HG03558 (cell line): ENCODE measurements around the gene DAPK3.
A peak's percentile ranks its signal among the peaks of the same experiment; 100 is the strongest.
"Not testable (repeated sequence)": the region's sequence is repeated elsewhere in the genome, so short reads cannot be mapped to it uniquely, and the experiment has no call there.

Source experiments
- ATAC-seq: cut with Tn5 transposase; IDR thresholded peaks from one replicate; pipeline ENCODE4 v1.9.1; 2021; ENCODE audit warnings: moderate number of reproducible peaks; ENCODE audit not compliant: unreplicated experiment; ENCODE audit errors: extremely low read depth

DAPK3 gene

GRCh38 chr19:3970808-3971598, at the start of gene DAPK3:
Gene DAPK3, minus strand, starts transcription at chr19:3971099. Its CDS starts 1,364 bp downstream, at chr19:3969735.
- peak; percentile 84 for ATAC-seq

- no peak for ATAC-seq
Observed at GRCh38 chr19:4019578-4019977, 48.7 kb upstream of the DAPK3 start.

DNA sequence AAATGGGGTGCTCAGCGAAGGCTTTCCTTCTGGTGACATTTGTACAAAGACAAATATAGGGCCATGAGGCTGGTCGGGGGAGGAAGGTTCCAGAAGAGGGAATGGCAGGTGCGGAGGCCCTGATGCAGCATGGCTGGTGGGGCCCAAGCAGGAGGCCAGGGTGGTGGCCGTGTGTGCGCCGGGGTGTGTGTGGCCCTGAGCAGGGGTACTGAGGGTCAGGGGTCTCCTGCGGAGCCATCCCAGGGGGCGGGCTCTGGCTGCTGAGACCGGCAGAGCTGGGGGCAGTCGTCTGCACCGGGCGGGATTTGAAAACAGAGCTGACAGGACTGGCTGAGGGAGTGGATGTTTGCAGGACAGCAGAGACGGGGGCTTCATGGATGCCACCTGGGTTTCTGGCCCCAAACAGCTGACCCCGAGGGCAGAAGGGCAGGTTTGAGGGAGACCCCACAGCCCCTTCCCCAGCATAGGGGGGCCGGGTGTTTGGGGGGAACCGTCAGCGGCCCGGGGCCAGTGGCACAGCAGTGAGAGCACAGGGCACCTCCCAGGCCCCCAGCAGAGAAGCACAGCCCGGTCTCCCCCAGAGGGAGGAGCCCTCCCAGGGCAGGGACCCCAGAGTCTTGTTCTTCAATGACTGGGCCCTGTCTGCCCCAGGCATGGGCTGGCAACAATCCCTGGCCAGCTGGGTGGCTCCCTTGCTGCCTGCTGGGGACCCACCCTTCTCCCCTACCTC, 48.0 kb upstream of the DAPK3 start:
- ATAC-seq: no peak

DNA sequence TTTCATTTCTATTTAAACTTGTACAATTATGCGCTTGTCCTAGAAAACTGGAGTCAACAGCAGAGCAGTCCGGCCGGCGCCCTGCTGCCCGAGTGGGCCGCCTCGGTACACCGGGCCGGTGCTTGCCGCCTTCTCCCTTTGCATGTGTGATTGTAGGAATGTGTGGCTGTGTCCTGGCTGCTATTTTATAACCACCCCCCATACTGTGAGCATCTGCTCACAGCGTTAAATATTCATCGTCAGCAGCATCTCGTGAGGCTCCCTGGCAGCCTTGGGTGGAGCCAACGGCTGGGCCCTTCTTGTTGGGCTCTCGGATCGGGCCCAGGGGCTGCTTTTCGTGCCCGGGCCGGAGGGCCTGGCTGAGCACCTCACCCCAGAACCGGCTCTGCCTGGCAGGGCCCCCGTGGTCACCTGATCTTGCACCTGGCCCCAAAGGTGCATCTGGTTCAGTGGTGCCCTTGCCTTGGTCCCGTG, 47.3 kb upstream of the DAPK3 start:
- ATAC-seq: no peak

GRCh38 chr19:4016903-4017638, 46.2 kb upstream of the DAPK3 start:
- no peak for ATAC-seq

DNA sequence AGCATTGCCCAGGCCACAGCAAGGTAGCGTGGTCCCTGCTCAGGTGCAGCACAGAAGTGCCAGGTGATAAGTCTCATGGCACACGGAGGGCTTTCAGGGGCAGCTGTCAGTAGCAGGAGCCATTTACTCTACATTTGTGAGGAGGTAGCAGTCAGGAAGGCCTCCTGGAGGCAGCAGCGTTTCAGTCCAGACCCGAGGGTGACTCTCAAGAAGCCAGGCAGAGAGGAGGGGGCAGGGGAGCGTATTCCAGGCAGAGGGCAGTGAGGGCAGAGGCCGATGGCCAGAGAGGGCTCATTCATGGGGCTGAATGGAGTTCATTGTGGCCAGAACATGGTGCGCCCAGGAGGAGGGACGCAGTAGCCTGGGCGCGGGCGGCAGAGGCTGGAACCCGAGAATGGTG, 45.6 kb upstream of the DAPK3 start:
- ATAC-seq: no peak

- ATAC-seq: no peak
Observed at GRCh38 chr19:4015705-4016402, 45.0 kb upstream of the DAPK3 start.

- ATAC-seq: no peak
Observed at GRCh38 chr19:4014541-4015491, 43.9 kb upstream of the DAPK3 start.

- ATAC-seq: no peak
Observed at GRCh38 chr19:4013886-4014540, 43.1 kb upstream of the DAPK3 start.

GRCh38 chr19:4012975-4013634, 42.2 kb upstream of the DAPK3 start:
- no peak for ATAC-seq

DNA sequence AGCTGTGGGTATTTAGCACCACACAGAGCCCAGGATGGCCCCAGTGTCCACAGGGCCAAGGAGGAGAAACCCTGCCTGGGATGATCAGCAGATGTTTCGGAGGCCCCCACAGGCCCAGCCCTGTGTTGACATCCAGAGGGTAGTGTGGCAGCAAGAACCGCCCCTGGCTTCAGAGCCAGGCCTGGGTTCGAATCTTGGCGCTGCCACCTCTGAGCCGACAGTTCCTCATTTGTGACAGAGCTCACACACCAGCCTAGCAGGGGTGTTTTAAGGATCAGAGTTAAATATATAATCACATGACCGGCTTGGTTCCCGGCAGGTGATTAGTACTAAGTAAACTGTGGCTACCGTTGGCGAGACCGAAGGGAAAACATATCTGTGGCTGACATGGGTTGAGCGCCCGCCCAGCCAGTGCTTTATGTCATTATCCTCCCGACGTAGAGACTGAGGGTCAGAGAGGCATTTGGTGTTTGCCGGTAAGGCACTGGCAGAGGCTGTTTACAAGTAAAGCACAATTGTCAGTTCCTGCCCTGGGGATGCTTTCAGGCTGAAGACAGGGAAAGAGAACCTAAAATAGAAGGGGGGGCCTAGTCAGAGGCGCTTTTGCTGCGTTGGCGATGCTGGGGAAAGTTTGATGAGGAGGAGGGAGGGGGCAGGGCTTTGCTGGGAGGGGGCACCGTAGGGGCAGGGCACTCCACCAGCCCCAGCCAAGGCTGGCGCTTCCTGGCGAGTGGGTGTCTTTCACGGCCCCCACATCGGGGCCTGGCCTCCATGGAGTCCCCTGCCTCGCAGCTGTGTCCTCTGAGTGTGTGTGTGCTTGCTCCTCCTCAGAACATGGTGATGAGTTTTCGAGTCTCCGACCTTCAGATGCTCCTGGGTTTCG, 41.4 kb upstream of the DAPK3 start:
- no peak for ATAC-seq

GRCh38 chr19:4011430-4011829, 40.5 kb upstream of the DAPK3 start:
- not testable (repeated sequence) for ATAC-seq

- no peak for ATAC-seq
Observed at GRCh38 chr19:4010808-4011110, 39.9 kb upstream of the DAPK3 start.

- no peak for ATAC-seq
Observed at GRCh38 chr19:4009990-4010807, 39.3 kb upstream of the DAPK3 start.

DNA sequence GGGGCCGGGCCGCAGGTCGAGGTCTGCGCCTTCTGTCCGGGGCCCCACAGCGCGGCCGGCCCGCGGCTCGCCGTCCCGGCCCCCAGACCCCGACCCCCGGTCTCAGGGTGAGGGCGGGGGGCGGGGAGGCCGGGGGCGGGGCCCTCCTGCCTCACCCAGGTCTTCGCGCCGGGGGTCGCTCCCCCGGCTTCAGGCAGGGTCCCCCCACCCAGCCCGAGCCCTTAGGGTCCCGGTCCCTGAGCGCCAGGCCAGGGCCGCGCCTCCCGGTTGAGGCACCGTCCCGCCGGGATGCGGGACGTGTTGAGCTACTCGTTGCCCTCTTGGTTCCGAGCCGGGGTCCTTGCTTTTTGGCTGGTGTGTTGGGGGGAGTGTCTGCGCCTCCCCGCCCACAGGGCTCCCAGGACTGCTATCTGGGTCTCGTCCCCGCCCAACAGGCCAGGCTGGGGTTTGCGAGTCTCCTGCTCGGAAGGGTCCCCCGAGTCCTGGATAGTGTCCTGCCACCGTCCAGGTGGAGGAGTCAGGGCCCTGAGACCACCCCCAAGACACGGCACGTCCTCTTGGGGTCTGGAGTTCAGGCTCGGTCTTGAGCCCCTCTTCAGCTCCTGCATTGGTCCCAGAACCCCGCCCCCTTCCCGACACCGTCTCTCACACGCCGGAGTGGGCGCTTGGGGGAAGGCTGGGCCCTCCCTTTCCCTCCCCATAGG, 37.1 kb upstream of the DAPK3 start:
- ATAC-seq: peak; percentile 13
